ENCODE data around the gene PCSK1N.

PCSK1N gene

DNA sequence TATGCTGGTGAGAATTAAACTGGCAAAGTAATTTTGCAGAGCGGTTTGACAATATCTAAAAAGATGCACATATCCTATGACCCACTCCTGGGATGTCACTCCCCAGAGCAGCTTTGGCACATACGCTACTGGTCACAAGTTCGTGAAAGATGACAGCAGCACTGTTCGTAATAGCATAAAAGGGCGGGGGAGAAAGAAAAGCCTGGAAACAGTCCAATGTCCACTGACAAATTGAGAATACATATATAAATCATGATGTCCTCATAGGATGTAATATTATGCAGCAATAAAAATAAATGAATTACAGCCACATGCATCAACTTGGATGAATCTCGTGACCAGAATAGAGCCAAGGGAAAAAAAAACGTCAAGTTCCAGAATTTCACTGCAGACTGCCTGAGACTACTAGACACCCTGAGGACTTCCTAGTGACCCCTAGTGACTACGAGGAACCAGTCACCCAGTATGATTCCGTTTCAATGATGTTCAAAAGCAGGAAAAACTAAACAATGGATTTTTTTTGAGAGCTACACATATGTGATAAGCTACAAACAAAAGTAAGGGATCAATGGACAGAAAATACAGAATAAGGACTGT lies 1.8 kb downstream of the PCSK1N start:
- Histone ChIP-seq H3K79me1 (ENCODE audit: low read length) (no peaks in the 10 kb centered on the region), H4K12ac (ENCODE audit: low read depth, low read length) (no peak overlapping the region), H3K14ac (ENCODE audit: low read length) (no peak overlapping the region), H4K91ac (ENCODE audit: low read depth, low read length) (no peak overlapping the region), H3K4me2 (ENCODE audit: low read length) (peak overlapping the region; percentile 82), H3K4me3 (ENCODE audit: low read depth, low read length) (no peak overlapping the region), H2AFZ (ENCODE audit: insufficient read depth, low read length, poor library complexity) (no peak overlapping the region), H3K36me3 (ENCODE audit: control insufficient read depth in 1 of 2, insufficient read depth in 2 of 2, low read length in 2 of 2) (peaks cover 3 to 7% of the 10 kb centered on the region in 2 experiments), H3K23ac (ENCODE audit: low read length) (no peak overlapping the region), H3K27me3 (ENCODE audit: insufficient read depth, low read length) (peaks cover 14% of the 10 kb centered on the region), H3K4ac (ENCODE audit: low read depth, low read length) (no peak overlapping the region), H2BK12ac (ENCODE audit: low read length) (no peak overlapping the region), H3K9ac (ENCODE audit: low read length) (no peak overlapping the region), H2BK120ac (ENCODE audit: insufficient read depth, low read length, poor library complexity) (no peak overlapping the region), H4K8ac (ENCODE audit: low read depth, low read length) (no peak overlapping the region), H2BK5ac (ENCODE audit: low read depth, low read length, poor library complexity) (no peak overlapping the region), H2AK5ac (ENCODE audit: low read length) (no peak overlapping the region), H3K4me1 (ENCODE audit: control insufficient read depth in 1 of 2, insufficient read depth in 2 of 2, low read length in 2 of 2) (peaks cover 10 to 15% of the 10 kb centered on the region in 2 experiments), H3K27ac (ENCODE audit: low read depth, low read length) (no peak overlapping the region), H3K9me3 (ENCODE audit: insufficient read depth, low read depth, low read length) (peaks cover 2% of the 10 kb centered on the region), H3K79me2 (ENCODE audit: control insufficient read depth, insufficient read depth, low read length, poor library complexity) (no peaks in the 10 kb centered on the region), H3K18ac (ENCODE audit: low read length) (no peak overlapping the region)
- no peak for DNase-seq
- WGBS (ENCODE audit: extremely low coverage, insufficient coverage, insufficient read length): no CpG with 5 or more reads among the region's 9 CpGs

DNA sequence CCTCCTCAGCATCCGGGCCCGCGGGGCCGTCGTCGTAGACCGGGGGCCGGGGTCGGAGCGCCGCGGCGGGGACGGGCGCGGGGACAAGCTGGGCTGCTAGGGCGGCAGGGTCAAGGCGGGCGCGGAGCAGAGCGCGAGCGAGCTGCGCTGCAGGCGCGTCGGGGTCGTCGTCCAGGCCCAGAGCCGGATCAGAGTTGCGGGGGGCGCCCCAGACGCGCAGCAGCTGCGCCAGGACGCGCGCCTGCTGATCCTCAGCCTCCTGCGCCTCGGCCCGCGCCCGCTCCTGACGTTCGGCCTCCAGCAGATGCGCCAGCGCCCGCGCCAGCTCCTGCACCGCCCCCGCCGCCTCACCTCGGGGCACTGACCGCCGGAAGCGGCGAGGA lies 3.5 kb downstream of the PCSK1N start:
- H2AFZ ChIP-seq (ENCODE audit: insufficient read depth, low read length, poor library complexity): peak overlapping the region; percentile 9
- H3K14ac ChIP-seq (ENCODE audit: low read length): no peak overlapping the region
- no peak overlapping the region for H2BK5ac ChIP-seq (ENCODE audit: low read depth, low read length, poor library complexity)
- peak overlapping the region; percentile 56 for H4K12ac ChIP-seq (ENCODE audit: low read depth, low read length)
- no CpG with 5 or more reads among the region's 57 CpGs for WGBS (ENCODE audit: extremely low coverage, insufficient coverage, insufficient read length)
- H3K79me1 ChIP-seq (ENCODE audit: low read length): no peaks in the 10 kb centered on the region
- H3K9ac ChIP-seq (ENCODE audit: low read length): no peak overlapping the region
- peak overlapping the region; percentile 55 for H4K8ac ChIP-seq (ENCODE audit: low read depth, low read length)
- H3K9me3 ChIP-seq (ENCODE audit: insufficient read depth, low read depth, low read length): peaks cover 2% of the 10 kb centered on the region
- no peak overlapping the region for H2BK120ac ChIP-seq (ENCODE audit: insufficient read depth, low read length, poor library complexity)
- H3K4ac ChIP-seq (ENCODE audit: low read depth, low read length): no peak overlapping the region
- no peaks in the 10 kb centered on the region for H3K79me2 ChIP-seq (ENCODE audit: control insufficient read depth, insufficient read depth, low read length, poor library complexity)
- peak overlapping the region; percentile 61 for H3K4me2 ChIP-seq (ENCODE audit: low read length)
- no peak overlapping the region for H3K27ac ChIP-seq (ENCODE audit: low read depth, low read length)
- peaks cover 14% of the 10 kb centered on the region for H3K27me3 ChIP-seq (ENCODE audit: insufficient read depth, low read length)
- peak overlapping the region; percentile 38 for H3K18ac ChIP-seq (ENCODE audit: low read length)
- H2BK12ac ChIP-seq (ENCODE audit: low read length): peak overlapping the region; percentile 41
- H3K4me3 ChIP-seq (ENCODE audit: low read depth, low read length): peak overlapping the region; percentile 44
- H4K91ac ChIP-seq (ENCODE audit: low read depth, low read length): no peak overlapping the region
- H2AK5ac ChIP-seq (ENCODE audit: low read length): peak overlapping the region; percentile 21
- H3K4me1 ChIP-seq (ENCODE audit: control insufficient read depth in 1 of 2, insufficient read depth in 2 of 2, low read length in 2 of 2): peaks cover 10 to 15% of the 10 kb centered on the region in 2 experiments
- DNase-seq: peak in 1 of 2 donors; percentile 30
- H3K36me3 ChIP-seq (ENCODE audit: control insufficient read depth in 1 of 2, insufficient read depth in 2 of 2, low read length in 2 of 2): peaks cover 3 to 8% of the 10 kb centered on the region in 2 experiments
- no peak overlapping the region for H3K23ac ChIP-seq (ENCODE audit: low read length)

DNA sequence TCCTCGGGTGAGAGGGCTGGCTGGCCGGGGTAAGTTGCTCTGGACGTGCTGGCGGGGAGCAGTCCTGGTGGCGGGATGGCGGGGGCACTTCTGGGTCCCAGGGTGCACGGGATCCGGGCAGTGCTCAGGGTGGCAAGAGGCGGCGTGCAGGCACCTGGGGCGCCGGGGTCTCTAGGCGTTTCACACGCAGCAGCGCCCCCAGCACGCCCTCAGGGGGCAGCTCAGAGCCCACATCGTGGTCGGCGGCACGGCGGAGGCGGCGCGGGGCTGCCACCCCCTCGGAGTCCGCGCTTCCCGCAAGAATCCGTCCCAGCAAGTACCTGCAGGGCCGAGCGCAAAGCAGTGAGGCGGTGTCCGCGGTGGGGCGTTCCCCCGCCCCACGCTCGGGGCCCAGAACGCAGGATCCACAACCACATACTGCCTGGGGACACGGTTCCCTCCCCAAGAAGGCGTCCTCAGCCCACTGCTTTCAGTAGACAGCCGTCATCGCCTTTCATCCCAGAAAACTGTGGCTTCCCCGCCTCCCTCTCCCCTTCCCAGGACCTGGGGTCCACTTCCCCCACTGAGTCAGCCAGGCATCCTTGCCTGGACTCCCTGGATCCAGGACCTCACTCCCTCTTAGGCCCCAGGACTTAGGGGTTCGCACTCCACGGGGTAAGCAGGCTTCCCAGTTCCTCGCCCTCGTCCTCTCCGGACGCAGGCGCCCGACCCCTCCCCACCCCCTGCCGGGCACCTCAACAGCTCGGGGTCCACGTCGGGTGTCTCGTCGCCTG lies 4.1 kb downstream of the PCSK1N start:
- Histone ChIP-seq H3K18ac (ENCODE audit: low read length) (peak overlapping the region; percentile 38), H3K4me3 (ENCODE audit: low read depth, low read length) (no peak overlapping the region), H3K79me1 (ENCODE audit: low read length) (no peaks in the 10 kb centered on the region), H3K4ac (ENCODE audit: low read depth, low read length) (no peak overlapping the region), H3K9ac (ENCODE audit: low read length) (no peak overlapping the region), H4K91ac (ENCODE audit: low read depth, low read length) (no peak overlapping the region), H3K4me2 (ENCODE audit: low read length) (peak overlapping the region; percentile 61), H2BK5ac (ENCODE audit: low read depth, low read length, poor library complexity) (no peak overlapping the region), H3K14ac (ENCODE audit: low read length) (no peak overlapping the region), H3K79me2 (ENCODE audit: control insufficient read depth, insufficient read depth, low read length, poor library complexity) (no peaks in the 10 kb centered on the region), H3K27me3 (ENCODE audit: insufficient read depth, low read length) (peaks cover 14% of the 10 kb centered on the region), H2AFZ (ENCODE audit: insufficient read depth, low read length, poor library complexity) (peak overlapping the region; percentile 9), H3K4me1 (ENCODE audit: control insufficient read depth in 1 of 2, insufficient read depth in 2 of 2, low read length in 2 of 2) (peaks cover 10 to 15% of the 10 kb centered on the region in 2 experiments), H3K27ac (ENCODE audit: low read depth, low read length) (no peak overlapping the region), H3K9me3 (ENCODE audit: insufficient read depth, low read depth, low read length) (peaks cover 2% of the 10 kb centered on the region), H4K12ac (ENCODE audit: low read depth, low read length) (peak overlapping the region; percentile 56), H2BK12ac (ENCODE audit: low read length) (peak overlapping the region; percentile 41), H2AK5ac (ENCODE audit: low read length) (peak overlapping the region; percentile 21), H2BK120ac (ENCODE audit: insufficient read depth, low read length, poor library complexity) (no peak overlapping the region), H3K23ac (ENCODE audit: low read length) (no peak overlapping the region), H4K8ac (ENCODE audit: low read depth, low read length) (peak overlapping the region; percentile 55), H3K36me3 (ENCODE audit: control insufficient read depth in 1 of 2, insufficient read depth in 2 of 2, low read length in 2 of 2) (peaks cover 6 to 11% of the 10 kb centered on the region in 2 experiments)
- DNase-seq: no peak
- WGBS (ENCODE audit: extremely low coverage, insufficient coverage, insufficient read length): no CpG with 5 or more reads among the region's 58 CpGs

DNA sequence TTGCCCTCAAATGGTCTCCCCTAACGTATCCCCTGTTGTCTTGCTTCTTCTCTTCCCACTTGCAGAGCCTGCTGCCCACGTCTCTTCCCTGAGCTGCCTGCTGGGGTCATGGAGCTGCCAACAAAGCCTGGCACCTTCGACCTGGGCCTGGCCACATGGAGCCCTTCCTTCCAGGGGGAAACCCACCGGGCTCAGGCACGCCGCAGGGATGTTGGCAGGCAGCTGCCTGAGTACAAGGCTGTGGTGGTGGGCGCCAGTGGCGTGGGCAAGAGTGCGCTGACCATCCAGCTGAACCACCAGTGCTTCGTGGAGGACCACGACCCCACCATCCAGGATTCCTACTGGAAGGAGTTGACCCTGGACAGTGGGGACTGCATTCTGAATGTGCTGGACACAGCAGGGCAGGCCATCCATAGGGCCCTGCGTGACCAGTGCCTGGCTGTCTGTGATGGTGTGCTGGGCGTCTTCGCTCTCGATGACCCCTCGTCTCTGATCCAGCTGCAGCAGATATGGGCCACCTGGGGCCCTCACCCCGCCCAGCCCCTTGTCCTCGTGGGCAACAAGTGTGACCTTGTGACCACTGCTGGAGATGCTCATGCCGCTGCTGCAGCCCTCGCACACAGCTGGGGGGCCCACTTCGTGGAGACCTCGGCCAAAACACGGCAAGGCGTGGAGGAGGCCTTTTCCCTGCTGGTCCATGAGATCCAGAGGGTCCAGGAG lies 6.2 kb downstream of the PCSK1N start:
- no peak overlapping the region for H3K18ac ChIP-seq (ENCODE audit: low read length)
- no CpG with 5 or more reads among the region's 24 CpGs for WGBS (ENCODE audit: extremely low coverage, insufficient coverage, insufficient read length)
- H3K23ac ChIP-seq (ENCODE audit: low read length): no peak overlapping the region
- H3K27ac ChIP-seq (ENCODE audit: low read depth, low read length): no peak overlapping the region
- no peak overlapping the region for H3K14ac ChIP-seq (ENCODE audit: low read length)
- no peak for DNase-seq
- no peaks in the 10 kb centered on the region for H3K79me2 ChIP-seq (ENCODE audit: control insufficient read depth, insufficient read depth, low read length, poor library complexity)
- H2AFZ ChIP-seq (ENCODE audit: insufficient read depth, low read length, poor library complexity): no peak overlapping the region
- H3K9ac ChIP-seq (ENCODE audit: low read length): no peak overlapping the region
- no peak overlapping the region for H2BK5ac ChIP-seq (ENCODE audit: low read depth, low read length, poor library complexity)
- H4K8ac ChIP-seq (ENCODE audit: low read depth, low read length): no peak overlapping the region
- H3K9me3 ChIP-seq (ENCODE audit: insufficient read depth, low read depth, low read length): peaks cover 4% of the 10 kb centered on the region
- H4K12ac ChIP-seq (ENCODE audit: low read depth, low read length): no peak overlapping the region
- H3K4me2 ChIP-seq (ENCODE audit: low read length): no peak overlapping the region
- no peaks in the 10 kb centered on the region for H3K79me1 ChIP-seq (ENCODE audit: low read length)
- no peak overlapping the region for H2AK5ac ChIP-seq (ENCODE audit: low read length)
- H3K4me3 ChIP-seq (ENCODE audit: low read depth, low read length): no peak overlapping the region
- peaks cover 9 to 10% of the 10 kb centered on the region in 2 experiments for H3K4me1 ChIP-seq (ENCODE audit: control insufficient read depth in 1 of 2, insufficient read depth in 2 of 2, low read length in 2 of 2)
- H2BK12ac ChIP-seq (ENCODE audit: low read length): no peak overlapping the region
- H3K4ac ChIP-seq (ENCODE audit: low read depth, low read length): no peak overlapping the region
- peaks cover 14% of the 10 kb centered on the region for H3K27me3 ChIP-seq (ENCODE audit: insufficient read depth, low read length)
- peaks cover 16 to 23% of the 10 kb centered on the region in 2 experiments for H3K36me3 ChIP-seq (ENCODE audit: control insufficient read depth in 1 of 2, insufficient read depth in 2 of 2, low read length in 2 of 2)
- H2BK120ac ChIP-seq (ENCODE audit: insufficient read depth, low read length, poor library complexity): no peak overlapping the region
- H4K91ac ChIP-seq (ENCODE audit: low read depth, low read length): no peak overlapping the region
